K562 (cell line): ENCODE measurements around the gene TMEM127. TPM values are rescaled to one million over a fixed set of nuclear protein-coding genes. Genes with fewer than 3 reads are reported as not detected.

ENCODE experiments used
- ARID1B ChIP-seq: fragments of 450-650 bp; IDR thresholded peaks from 2 replicates; pipeline ENCODE4 v1.6.1; 2016; ENCODE audit warnings: antibody characterized with exemption, mild to moderate bottlenecking, inconsistent platforms
- CUX1 ChIP-seq: fragments of 200-800 bp; sonication (Bioruptor generic); IDR thresholded peaks from 2 replicates; pipeline ENCODE4 v1.6.1; 2016; ENCODE audit warnings: missing genetic modification characterization, missing compliant biosample characterization
- ELF1 ChIP-seq: fragments of 200-800 bp; sonication (Bioruptor generic); IDR thresholded peaks from 2 replicates; pipeline ENCODE4 v1.6.1; 2016; ENCODE audit warnings: missing genetic modification characterization, missing compliant biosample characterization
- FOXO4 ChIP-seq: fragments of 450-650 bp; formaldehyde crosslinking; IDR thresholded peaks from 2 replicates; pipeline ENCODE4 v1.4.0; 2020; ENCODE audit warnings: mild to moderate bottlenecking, moderate library complexity
- GTF2A2 ChIP-seq: IDR thresholded peaks from 2 replicates; pipeline ENCODE4 v1.6.1; 2016; ENCODE audit warnings: mild to moderate bottlenecking, missing genetic modification characterization, missing compliant biosample characterization
- JUND ChIP-seq, 2 experiments: IDR thresholded peaks; 2 replicates in 1 of 2; 3 replicates in 1 of 2; pipeline ENCODE4 v1.6.1; 2011; ENCODE audit warnings: borderline replicate concordance in 2 of 2, low read depth in 2 of 2, low read length in 2 of 2, improper control_type of control experiment in 1 of 2, missing biosample characterization in 1 of 2, missing genetic modification characterization in 1 of 2, missing genetic modification reagents in 1 of 2
- MAFG ChIP-seq: fragments of 450-650 bp; conservative IDR thresholded peaks from 2 replicates; pipeline ENCODE4 v1.6.1; 2016; ENCODE audit warnings: missing genetic modification characterization, missing compliant biosample characterization
- MAFK ChIP-seq: IDR thresholded peaks from 2 replicates; pipeline ENCODE4 v1.6.1; 2011; ENCODE audit warnings: low read length, improper control_type of control experiment
- MED1 ChIP-seq: sonication (generic); formaldehyde crosslinking; IDR thresholded peaks from 2 replicates; pipeline ENCODE4 v1.8.1; 2023; ENCODE audit warnings: missing genetic modification reagents, borderline replicate concordance
- MYC ChIP-seq, 2 experiments: fragments of 250-450 bp in 1 of 2; sonication (Bioruptor Pico) in 1 of 2; IDR thresholded peaks; 2 replicates each; pipeline versions ENCODE4 v1.5.1 to v1.6.1; 2012 to 2021; ENCODE audit warnings: low read depth in 2 of 2, borderline replicate concordance in 1 of 2, improper control_type of control experiment in 1 of 2, low read length in 1 of 2, mild to moderate bottlenecking in 1 of 2, moderate library complexity in 1 of 2
- NFRKB ChIP-seq: fragments of 450-650 bp; IDR thresholded peaks from 2 replicates; pipeline ENCODE4 v1.6.1; 2016; ENCODE audit warnings: low read depth
- PPARD ChIP-seq: fragments of 250-450 bp; sonication (Bioruptor Pico); IDR thresholded peaks from 2 replicates; pipeline ENCODE4 v1.8.0; 2022; ENCODE audit warnings: inconsistent platforms, mild to moderate bottlenecking, moderate library complexity
- SMAD3 ChIP-seq: fragments of 450-650 bp; formaldehyde crosslinking; conservative IDR thresholded peaks from 2 replicates; pipeline ENCODE4 v1.4.0; 2020; ENCODE audit warnings: mild to moderate bottlenecking
- SMARCA5 ChIP-seq: fragments of 450-650 bp; IDR thresholded peaks from 2 replicates; pipeline ENCODE4 v1.6.1; 2016
- TFAP4 ChIP-seq: sonication (generic); formaldehyde crosslinking; IDR thresholded peaks from 2 replicates; pipeline ENCODE4 v1.8.0; 2022; ENCODE audit warnings: missing genetic modification reagents, mild to moderate bottlenecking, moderate library complexity, borderline replicate concordance
- ZKSCAN3 ChIP-seq: fragments of 250-450 bp; sonication (Bioruptor Pico); IDR thresholded peaks from 2 replicates; pipeline ENCODE4 v1.4.0; 2020
- ZNF143 ChIP-seq: sonication (generic); formaldehyde crosslinking; IDR thresholded peaks from 2 replicates; pipeline ENCODE4 v1.9.0; 2022; ENCODE audit warnings: mild to moderate bottlenecking, missing genetic modification reagents
- ZNF398 ChIP-seq: fragments of 250-450 bp; sonication (Bioruptor Pico); IDR thresholded peaks from 2 replicates; pipeline ENCODE4 v1.8.0; 2021; ENCODE audit warnings: moderate library complexity, mild to moderate bottlenecking, inconsistent platforms
- polyA plus RNA-seq, 8 experiments: library from polyadenylated mRNA; depleted of rRNA in 4 of 8; stranded (reverse) in 5 of 8; unstranded in 3 of 8; fragments of >200 nt; fragmentation: Nextera tagmentation in 2 of 8; fragmentation: Illumina TruSeq in 1 of 8; extraction: Ambion mirVana in 2 of 8; extraction: Trizol in 1 of 8; gene quantifications; 2 replicates each; pipeline versions ENCODE4 v1.2.1 to v1.2.3, GENCODE V29; 2011 to 2014; ENCODE audit warnings: inconsistent platforms in 1 of 8, missing spikeins in 1 of 8
- total RNA-seq, 7 experiments: library from RNA; depleted of rRNA in 6 of 7; stranded (reverse); fragments of >200 nt in 6 of 7; fragmentation: Illumina TruSeq in 2 of 7; extraction: Trizol in 2 of 7; gene quantifications; 2 replicates each; pipeline versions ENCODE4 v1.2.1 to v1.2.3, GENCODE V29; 2011 to 2021; ENCODE audit warnings: low replicate concordance in 1 of 7

TMEM127 gene
- total and polyA plus RNA-seq, 9 of the 15 experiments (the other 6 are each of a cell fraction or from before 2014, with no cell fraction given), result 1.7 to 20.0 (median 9.9) TPM

- no peak for TF ChIP-seq ZNF398 (CRISPR knock-in tag)
- peak; percentile 22; the same call in 1 of the 2 replicates for TF ChIP-seq ARID1B
- no peak for TF ChIP-seq FOXO4 (CRISPR knock-in tag)
- TF ChIP-seq PPARD (CRISPR knock-in tag), result no peak
- peak; percentile 69 for TF ChIP-seq MAFG (tag)
- TF ChIP-seq MYC (IDR thresholded peaks at IDR 0.05; ENCODE audit: low read depth, low read length), result peak; percentile 72
- no peak for TF ChIP-seq MYC (CRISPR knock-in tag; IDR thresholded peaks at IDR 0.05; ENCODE audit: borderline replicate concordance, low read depth)
- peak; percentile 75 for TF ChIP-seq ELF1 (tag)
- TF ChIP-seq MAFK, result peak; percentile 58
- no peak for TF ChIP-seq NFRKB
- no peak for TF ChIP-seq SMARCA5
- no peak for TF ChIP-seq ZKSCAN3
- TF ChIP-seq ZNF143 (CRISPR knock-in tag), result no peak
- TF ChIP-seq TFAP4 (CRISPR knock-in tag), result peak; percentile 65; the same call in 1 of the 2 replicates
- TF ChIP-seq CUX1 (CRISPR knock-in tag), result no peak
- TF ChIP-seq GTF2A2 (tag), result no peak
- TF ChIP-seq SMAD3 (CRISPR knock-in tag), result no peak
- TF ChIP-seq MED1 (CRISPR knock-in tag), result no peak
- TF ChIP-seq JUND (IDR thresholded peaks at IDR 0.05; ENCODE audit: borderline replicate concordance, low read depth, low read length), result peak; percentile 83
- peak; percentile 68; the same call in 2 of the 3 replicates for TF ChIP-seq JUND (tag; IDR thresholded peaks at IDR 0.05; ENCODE audit: borderline replicate concordance, low read depth, low read length)
These were observed 20.0 kb downstream of the TMEM127 start (continued) for GRCh38 chr2:96245609-96246390.
